HG03442 (cell line): ENCODE results near the gene PYM1.

ENCODE experiments used
- ATAC-seq: cut with Tn5 transposase; IDR thresholded peaks from one replicate; pipeline ENCODE4 v1.9.1; 2021; ENCODE audit warnings: mild to moderate bottlenecking, moderate library complexity; ENCODE audit not compliant: unreplicated experiment

Gene PYM1

GRCh38 chr12:55927588-55928502, at the start of gene PYM1:
Gene PYM1 (minus strand): TSS chr12:55927894. CDS start chr12:55927761, 133 bp downstream.
- ATAC-seq: peak; percentile 48

- peak; percentile 11 for ATAC-seq
Measured at GRCh38 chr12:55974308-55974730, 46.6 kb upstream of the PYM1 start.

DNA sequence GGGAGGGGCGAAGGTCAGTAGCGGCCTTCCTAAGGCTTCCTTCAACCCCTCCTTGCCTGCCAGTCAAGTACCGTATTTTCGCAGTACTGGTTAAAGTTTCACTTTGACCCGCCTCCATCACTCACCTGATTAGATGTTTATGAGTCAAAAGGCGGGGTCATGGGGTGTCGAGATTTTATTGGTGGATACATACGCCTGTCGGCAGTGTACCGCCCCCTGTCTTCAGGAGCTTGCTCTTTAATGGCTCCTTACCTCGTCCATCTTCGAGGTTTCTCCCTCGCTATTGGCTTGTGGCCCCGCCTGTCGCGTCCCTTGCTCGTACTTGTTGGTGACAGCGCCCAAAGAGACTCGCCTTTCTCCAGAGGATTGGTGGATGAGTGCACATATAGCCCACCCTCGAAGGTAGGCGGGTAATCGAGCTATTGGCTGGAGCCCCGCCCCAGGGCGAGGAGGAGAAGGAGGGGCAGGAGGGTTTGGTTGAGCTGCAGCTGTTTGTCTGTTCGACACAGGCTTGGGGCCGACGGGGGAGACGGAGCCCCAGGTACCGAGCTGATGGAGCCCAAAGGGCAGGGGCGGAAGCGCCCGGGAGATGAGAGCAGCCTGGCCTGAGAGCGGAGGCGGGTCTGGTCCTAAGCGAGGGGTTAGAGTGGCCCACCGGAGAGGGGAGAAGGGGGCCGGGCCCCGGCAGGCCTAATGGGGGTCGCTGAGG, 46.1 kb upstream of the PYM1 start, which contains the start of gene RAB5B:
Gene RAB5B, plus strand, starts transcription at position 480 of the 709 bp plus-strand sequence. CDS start 12,883 bp downstream, outside the sequence.
- ATAC-seq: peak; percentile 93

DNA sequence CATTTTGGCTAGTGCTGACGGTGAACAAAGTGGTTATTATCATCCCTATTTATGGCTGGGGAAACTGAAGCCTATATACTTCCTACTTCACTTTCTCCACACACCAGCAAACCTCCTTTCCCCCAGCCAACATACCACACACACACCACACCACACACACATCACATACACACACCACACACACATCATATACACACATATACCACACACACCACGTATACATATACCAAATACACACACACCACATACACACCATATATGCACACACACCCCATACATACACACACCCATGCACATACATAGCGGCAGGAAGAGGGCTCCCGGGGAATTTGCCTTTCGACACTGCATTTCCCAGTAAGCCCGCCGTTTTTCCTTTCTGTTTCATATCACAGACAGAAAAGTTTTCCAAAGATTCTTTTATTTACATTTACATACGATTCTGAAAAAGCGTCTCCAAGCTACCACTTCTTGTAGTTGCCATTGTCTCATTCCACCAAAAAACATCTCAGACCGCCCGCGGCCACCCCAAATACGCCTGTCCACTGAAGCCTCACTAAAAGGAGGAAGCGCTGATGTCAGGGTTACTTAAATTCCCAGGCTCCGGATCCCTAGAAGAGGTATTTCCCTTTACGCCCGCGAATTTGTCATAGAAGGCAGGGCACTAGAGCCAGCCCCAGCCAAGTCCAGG, 45.4 kb upstream of the PYM1 start:
- ATAC-seq: no peak

- ATAC-seq: no peak
Measured at GRCh38 chr12:55972456-55972855, 44.8 kb upstream of the PYM1 start.

DNA sequence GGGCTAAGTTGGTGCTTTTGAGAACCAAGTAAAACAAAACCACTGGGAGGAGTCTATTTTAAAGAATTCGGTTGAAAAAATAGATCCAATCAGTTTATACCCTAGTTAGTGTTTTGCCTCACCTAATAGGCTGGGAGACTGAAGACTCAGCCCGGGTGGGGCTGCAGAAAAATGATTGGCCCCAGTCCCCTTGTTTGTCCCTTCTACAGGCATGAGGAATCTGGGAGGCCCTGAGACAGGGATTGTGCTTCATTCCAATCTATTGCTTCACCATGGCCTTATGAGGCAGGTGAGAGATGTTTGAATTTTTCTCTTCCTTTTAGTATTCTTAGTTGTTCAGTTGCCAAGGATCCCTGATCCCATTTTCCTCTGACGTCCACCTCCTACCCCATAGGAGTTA, 44.3 kb upstream of the PYM1 start:
- no peak for ATAC-seq

- no peak for ATAC-seq
Measured at GRCh38 chr12:55970775-55971174, 43.1 kb upstream of the PYM1 start.

DNA sequence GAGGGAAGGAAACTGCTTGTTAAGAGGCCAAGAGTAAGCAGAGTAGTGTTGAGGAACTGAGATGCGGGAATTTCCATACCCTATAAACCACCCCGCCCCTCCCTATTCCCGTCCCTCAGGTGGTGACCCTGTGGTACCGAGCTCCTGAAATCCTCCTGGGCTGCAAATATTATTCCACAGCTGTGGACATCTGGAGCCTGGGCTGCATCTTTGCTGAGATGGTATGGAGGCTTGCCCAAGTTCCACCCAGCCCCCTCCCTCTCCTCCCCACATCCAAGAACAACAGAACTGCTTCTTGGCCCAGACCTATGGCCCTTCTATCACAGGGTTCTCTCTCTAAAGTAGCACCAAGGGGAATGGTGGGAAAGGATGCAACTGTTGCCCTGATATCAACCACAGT, 41.7 kb upstream of the PYM1 start:
- no peak for ATAC-seq

DNA sequence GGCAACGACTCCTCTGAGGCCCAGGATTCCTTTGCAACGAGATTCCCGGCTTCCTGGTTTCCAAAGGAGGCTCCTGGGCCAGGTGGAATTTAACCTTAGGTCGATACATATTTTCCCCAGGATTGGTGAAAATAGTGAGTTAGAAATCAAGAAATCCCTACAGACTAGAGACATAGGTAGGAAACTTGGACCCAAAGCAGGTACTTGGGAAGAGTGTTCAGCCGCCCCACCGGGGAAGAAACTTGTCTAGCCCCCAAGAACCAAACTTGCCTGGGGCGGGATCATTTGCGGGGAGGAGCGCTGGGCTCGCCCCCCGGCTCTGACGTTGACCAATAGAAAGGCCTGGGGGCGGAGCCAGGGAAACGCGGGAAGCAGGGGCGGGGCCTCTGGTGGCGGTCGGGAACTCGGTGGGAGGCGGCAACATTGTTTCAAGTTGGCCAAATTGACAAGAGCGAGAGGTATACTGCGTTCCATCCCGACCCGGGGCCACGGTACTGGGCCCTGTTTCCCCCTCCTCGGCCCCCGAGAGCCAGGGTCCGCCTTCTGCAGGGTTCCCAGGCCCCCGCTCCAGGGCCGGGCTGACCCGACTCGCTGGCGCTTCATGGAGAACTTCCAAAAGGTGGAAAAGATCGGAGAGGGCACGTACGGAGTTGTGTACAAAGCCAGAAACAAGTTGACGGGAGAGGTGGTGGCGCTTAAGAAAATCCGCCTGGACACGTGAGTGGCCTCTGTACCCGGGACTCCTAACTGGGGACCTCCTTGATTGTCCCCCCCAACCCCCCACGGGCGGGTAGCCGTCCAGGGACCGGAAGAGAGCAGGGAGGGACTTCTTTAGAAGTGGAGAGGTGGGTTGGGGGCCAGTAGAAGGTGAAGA, 39.0 kb upstream of the PYM1 start, which contains the start of gene CDK2:
Gene CDK2, plus strand, starts transcription at position 423 of the 874 bp plus-strand sequence. Its CDS starts 179 bp downstream, at position 602.
- ATAC-seq: peak; percentile 93

GRCh38 chr12:55965941-55966407, 38.3 kb upstream of the PYM1 start, which contains the start of gene PMEL:
Gene PMEL (minus strand): TSS chr12:55966042. CDS start chr12:55966011, 31 bp downstream.
- no peak for ATAC-seq

GRCh38 chr12:55965240-55965639, 37.5 kb upstream of the PYM1 start:
- ATAC-seq: no peak

GRCh38 chr12:55963760-55964159, 36.1 kb upstream of the PYM1 start:
- no peak for ATAC-seq

- ATAC-seq: no peak
Measured at GRCh38 chr12:55957106-55957859, 29.6 kb upstream of the PYM1 start.

- ATAC-seq: no peak
Measured at GRCh38 chr12:55955800-55956508, 28.3 kb upstream of the PYM1 start.

- ATAC-seq: no peak
Measured at GRCh38 chr12:55955344-55955743, 27.6 kb upstream of the PYM1 start.

GRCh38 chr12:55946553-55946952, 18.9 kb upstream of the PYM1 start:
- ATAC-seq: no peak

DNA sequence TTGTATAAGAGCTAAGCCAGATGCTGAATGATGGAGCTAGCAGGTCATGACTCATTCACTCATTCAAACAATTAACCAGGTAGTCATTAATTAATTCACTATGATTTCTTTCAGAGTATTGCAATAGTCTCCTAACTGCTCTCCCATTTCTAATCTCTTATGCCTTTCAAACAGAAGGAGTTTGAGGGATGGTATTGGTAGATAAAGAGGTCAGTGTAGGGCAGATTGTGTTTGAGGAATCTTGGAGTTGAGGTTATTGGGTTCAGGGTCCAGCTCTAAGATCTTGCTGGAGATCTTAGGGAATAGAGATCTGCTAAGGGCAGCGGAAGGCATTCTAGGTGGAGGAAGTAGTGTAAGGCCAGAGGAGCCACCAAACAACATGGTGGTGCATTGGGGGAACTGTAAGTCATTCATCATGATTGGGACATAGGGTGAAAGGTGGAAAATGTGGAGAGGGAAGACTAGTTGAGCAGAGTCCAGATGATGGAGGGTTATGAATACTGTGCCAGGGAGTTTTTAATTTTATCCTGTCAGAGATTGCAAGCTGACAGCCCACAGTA, 15.0 kb upstream of the PYM1 start:
- ATAC-seq: no peak

DNA sequence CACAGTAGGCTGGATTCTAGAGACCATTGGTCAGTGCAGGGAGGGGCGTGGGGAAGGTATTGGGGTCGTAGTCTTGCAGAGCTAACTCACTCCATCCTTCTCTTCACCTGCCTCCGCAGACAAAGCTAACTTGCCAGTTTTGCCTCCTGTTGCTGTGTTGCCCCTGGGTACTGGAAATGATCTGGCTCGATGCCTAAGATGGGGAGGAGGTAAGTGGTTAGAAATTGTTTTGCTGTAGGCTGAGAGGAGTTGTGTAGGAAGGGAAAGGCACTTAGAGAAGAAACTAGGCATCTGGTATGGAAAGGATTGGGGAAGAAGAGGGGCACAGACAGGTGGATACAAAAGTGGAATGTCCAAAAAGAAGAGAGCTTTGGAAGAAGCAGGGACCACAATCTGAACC, 14.4 kb upstream of the PYM1 start:
- no peak for ATAC-seq
